Ovary (tissue), 9 donors: ENCODE results near the gene TRAPPC3. TPM values are rescaled to one million over a fixed set of nuclear protein-coding genes. Genes with fewer than 3 reads are reported as not detected.

Experiments used
- polyA plus RNA-seq, 2 donors: library from polyadenylated mRNA; stranded (reverse); fragments of 200-250 nt in 1 of 2; fragments of 350-450 nt in 1 of 2; fragmentation: Illumina TruSeq in 1 of 2; extraction: RNeasy Lipid Tissue Mini Kit (QIAGEN cat#74804) in 1 of 2; gene quantifications; one replicate each; pipeline ENCODE4 v1.2.3, GENCODE V29; 2013 to 2014
- small RNA-seq: library from RNA; depleted of rRNA; stranded (forward); fragments of <200 nt; gene quantifications from one replicate; pipeline ENCODE3, GENCODE V24; 2016
- total RNA-seq, 7 donors: library from RNA; depleted of rRNA in 2 of 7; stranded (reverse); fragments of >200 nt in 2 of 7; fragmentation: NEBNext Ultra II Directional in 3 of 7; extraction: Animal tissue kit (Norgen Biotek cat#: 25700) in 3 of 7; gene quantifications; one replicate each; pipeline versions ENCODE4 v1.1.0 to v1.2.4, GENCODE V29; 2016 to 2023
- donor health status: DM: no; HTN: no; CAD: no; lungs with moderate emphysema.
- donor health status: DM: no; HTN: no; CAD: no.
- donor health status: Bipolar disorder and iron deficiency.
- donor health status: DM: yes; HTN: yes; CAD: no.
- donor health status: DM: no; HTN: no; CAD: no.
- donor health status: DM: yes; HTN: yes; CAD: no.

TRAPPC3 gene
- total and polyA plus RNA-seq, 9 donors: 42.3 to 94.6 (median 45.2) TPM

Small RNA genes lying within 50 kb of the gene (small RNA-seq; reads per million reads assigned to genes)
- gene RN7SL131P: not detected

Other genes with a start within 250 kb of the TRAPPC3 start
- 10 to 100 TPM; 15.4 to 44.1 (median 31.5) TPM for gene AGO3, start 218.4 kb downstream of the TRAPPC3 start, total RNA-seq
- 10 to 100 TPM in 1 of 2 donors, 1 to 10 TPM in 1; 3.8 to 11.2 TPM for gene AGO3, start 218.4 kb downstream of the TRAPPC3 start, polyA plus RNA-seq
- gene TEKT2, start 65.4 kb downstream of the TRAPPC3 start, total RNA-seq: 10 to 100 TPM in 1 of 7 donors, 1 to 10 TPM in 4, under 1 TPM in 2; 0.28 to 22.5 (median 2.1) TPM
- gene TEKT2, start 65.4 kb downstream of the TRAPPC3 start, polyA plus RNA-seq: under 1 TPM; 0.12 to 0.36 TPM
- gene ADPRS, start 60.6 kb downstream of the TRAPPC3 start, total RNA-seq: 10 to 100 TPM; 21.0 to 52.2 (median 27.4) TPM
- 10 to 100 TPM; 14.9 to 24.8 TPM for gene ADPRS, start 60.6 kb downstream of the TRAPPC3 start, polyA plus RNA-seq
- 1 to 10 TPM; 2.5 to 6.2 (median 4.1) TPM for gene COL8A2, start 24.3 kb downstream of the TRAPPC3 start, total RNA-seq
- 1 to 10 TPM; 2.3 to 4.6 TPM for gene COL8A2, start 24.3 kb downstream of the TRAPPC3 start, polyA plus RNA-seq
- gene MAP7D1, start 6.7 kb upstream of the TRAPPC3 start, total RNA-seq: 10 to 100 TPM; 34.9 to 99.1 (median 69.0) TPM
- gene MAP7D1, start 6.7 kb upstream of the TRAPPC3 start, polyA plus RNA-seq: 10 to 100 TPM; 31.4 to 44.3 TPM
- 100 to 1,000 TPM in 1 of 7 donors, 10 to 100 TPM in 6; 49.2 to 101 (median 92.6) TPM for gene THRAP3, start 75.0 kb upstream of the TRAPPC3 start, total RNA-seq
- gene THRAP3, start 75.0 kb upstream of the TRAPPC3 start, polyA plus RNA-seq: 100 to 1,000 TPM in 1 of 2 donors, 10 to 100 TPM in 1; 40.2 to 109 TPM
- gene SH3D21, start 156.9 kb upstream of the TRAPPC3 start, total RNA-seq: 10 to 100 TPM in 3 of 7 donors, 1 to 10 TPM in 4; 1.9 to 22.6 (median 9.2) TPM
- 1 to 10 TPM; 3.5 to 3.7 TPM for gene SH3D21, start 156.9 kb upstream of the TRAPPC3 start, polyA plus RNA-seq
- gene EVA1B, start 174.2 kb upstream of the TRAPPC3 start, total RNA-seq: 100 to 1,000 TPM in 1 of 7 donors, 10 to 100 TPM in 6; 39.9 to 113 (median 56.8) TPM
- gene EVA1B, start 174.2 kb upstream of the TRAPPC3 start, polyA plus RNA-seq: 10 to 100 TPM in 1 of 2 donors, not detected in 1; 54.1 TPM
- gene STK40, start 236.4 kb upstream of the TRAPPC3 start, total RNA-seq: 100 to 1,000 TPM in 1 of 7 donors, 10 to 100 TPM in 6; 22.9 to 104 (median 83.2) TPM
- gene STK40, start 236.4 kb upstream of the TRAPPC3 start, polyA plus RNA-seq: 10 to 100 TPM; 23.0 to 52.9 TPM
- gene LSM10, start 248.4 kb upstream of the TRAPPC3 start, total RNA-seq: 10 to 100 TPM; 20.0 to 49.3 (median 37.8) TPM
- 10 to 100 TPM; 22.0 to 43.2 TPM for gene LSM10, start 248.4 kb upstream of the TRAPPC3 start, polyA plus RNA-seq